ENCODE data around the gene PRLR. TPM values are rescaled to one million over a fixed set of nuclear protein-coding genes. Genes with fewer than 3 reads are reported as not detected.

PRLR gene
- total and polyA plus RNA-seq, 2 of the 13 experiments (the other 11 are each of a cell fraction or from before 2014, with no cell fraction given) = 12.2 to 13.3 TPM

DNA sequence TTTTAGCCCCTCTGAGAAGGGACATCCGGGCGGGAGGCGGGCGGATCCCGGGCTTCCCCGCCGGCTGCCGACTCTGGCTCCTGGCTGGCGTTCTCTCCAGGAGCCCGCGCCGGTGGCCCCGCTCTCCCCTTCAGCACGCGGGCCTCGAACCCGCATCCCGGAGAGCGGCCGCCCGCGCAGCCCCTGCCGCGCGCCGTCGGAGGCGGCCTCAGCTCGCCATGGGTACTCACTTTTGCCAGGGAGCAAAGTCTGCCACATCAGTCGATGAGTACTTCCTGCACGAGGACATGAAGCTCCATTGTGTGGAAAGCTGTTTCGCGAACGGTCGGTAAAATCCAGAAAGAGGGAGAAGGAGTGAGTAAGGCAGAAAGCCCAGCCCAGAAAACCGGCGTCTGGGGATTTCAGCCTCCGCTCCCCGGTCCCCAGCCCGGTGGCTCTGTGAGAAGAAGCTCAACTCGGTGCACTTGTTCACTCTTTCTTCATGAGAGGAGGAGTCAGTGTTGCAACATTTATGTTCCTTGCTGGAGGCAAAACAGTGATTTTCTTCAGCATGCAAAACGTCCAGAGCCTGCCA, at the start of gene PRLR (continued):
- TF ChIP-seq, protein P1, sequence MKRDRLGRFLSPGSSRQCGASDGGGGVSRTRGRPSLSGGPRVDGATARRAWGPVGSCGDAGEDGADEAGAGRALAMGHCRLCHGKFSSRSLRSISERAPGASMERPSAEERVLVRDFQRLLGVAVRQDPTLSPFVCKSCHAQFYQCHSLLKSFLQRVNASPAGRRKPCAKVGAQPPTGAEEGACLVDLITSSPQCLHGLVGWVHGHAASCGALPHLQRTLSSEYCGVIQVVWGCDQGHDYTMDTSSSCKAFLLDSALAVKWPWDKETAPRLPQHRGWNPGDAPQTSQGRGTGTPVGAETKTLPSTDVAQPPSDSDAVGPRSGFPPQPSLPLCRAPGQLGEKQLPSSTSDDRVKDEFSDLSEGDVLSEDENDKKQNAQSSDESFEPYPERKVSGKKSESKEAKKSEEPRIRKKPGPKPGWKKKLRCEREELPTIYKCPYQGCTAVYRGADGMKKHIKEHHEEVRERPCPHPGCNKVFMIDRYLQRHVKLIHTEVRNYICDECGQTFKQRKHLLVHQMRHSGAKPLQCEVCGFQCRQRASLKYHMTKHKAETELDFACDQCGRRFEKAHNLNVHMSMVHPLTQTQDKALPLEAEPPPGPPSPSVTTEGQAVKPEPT (CRISPR knock-in tag; IDR thresholded peaks at IDR 0.05; ENCODE audit: low read depth) = no peak
- TF ChIP-seq RBAK (CRISPR knock-in tag; IDR thresholded peaks at IDR 0.05) (no peak), TMF1 (CRISPR knock-in tag; IDR thresholded peaks at IDR 0.05; ENCODE audit: low read depth) (no peak), NCOA1 (CRISPR knock-in tag; IDR thresholded peaks at IDR 0.05) (no peak), NFIC (IDR thresholded peaks at IDR 0.05; ENCODE audit: low read length) (no peak), NFATC3 (CRISPR knock-in tag; IDR thresholded peaks at IDR 0.05) (no peak), ZNF24 (IDR thresholded peaks at IDR 0.05) (no peak), POLR2G (IDR thresholded peaks at IDR 0.05; ENCODE audit: low read depth, low read length) (no peak), ARID2 (CRISPR knock-in tag; IDR thresholded peaks at IDR 0.05; ENCODE audit: borderline replicate concordance) (no peak), SOX6 (IDR thresholded peaks at IDR 0.05) (no peak), SOX6 (CRISPR knock-in tag; IDR thresholded peaks at IDR 0.05) (peak; percentile 49), ONECUT2 (CRISPR knock-in tag; IDR thresholded peaks at IDR 0.05) (peak; percentile 65; the same call in 1 of the 2 replicates), TBX3 (IDR thresholded peaks at IDR 0.05; ENCODE audit: borderline replicate concordance) (no peak), NFKB2 (CRISPR knock-in tag; IDR thresholded peaks at IDR 0.05; ENCODE audit: borderline replicate concordance) (peak; percentile 60; the same call in 1 of the 2 replicates), ZMAT3 (CRISPR knock-in tag; conservative IDR thresholded peaks at IDR 0.05) (0 out of 2 replicates have a peak, but pooled peaks have one; percentile 54), CC2D1A (CRISPR knock-in tag; IDR thresholded peaks at IDR 0.05) (no peak), SMARCE1 (IDR thresholded peaks at IDR 0.05; ENCODE audit: borderline replicate concordance) (no peak), MLLT10 (CRISPR knock-in tag; IDR thresholded peaks at IDR 0.05) (no peak), ADNP (CRISPR knock-in tag; IDR thresholded peaks at IDR 0.05) (0 out of 2 replicates have a peak, but pooled peaks have one; percentile 31)
- TF ChIP-seq, protein P2, sequence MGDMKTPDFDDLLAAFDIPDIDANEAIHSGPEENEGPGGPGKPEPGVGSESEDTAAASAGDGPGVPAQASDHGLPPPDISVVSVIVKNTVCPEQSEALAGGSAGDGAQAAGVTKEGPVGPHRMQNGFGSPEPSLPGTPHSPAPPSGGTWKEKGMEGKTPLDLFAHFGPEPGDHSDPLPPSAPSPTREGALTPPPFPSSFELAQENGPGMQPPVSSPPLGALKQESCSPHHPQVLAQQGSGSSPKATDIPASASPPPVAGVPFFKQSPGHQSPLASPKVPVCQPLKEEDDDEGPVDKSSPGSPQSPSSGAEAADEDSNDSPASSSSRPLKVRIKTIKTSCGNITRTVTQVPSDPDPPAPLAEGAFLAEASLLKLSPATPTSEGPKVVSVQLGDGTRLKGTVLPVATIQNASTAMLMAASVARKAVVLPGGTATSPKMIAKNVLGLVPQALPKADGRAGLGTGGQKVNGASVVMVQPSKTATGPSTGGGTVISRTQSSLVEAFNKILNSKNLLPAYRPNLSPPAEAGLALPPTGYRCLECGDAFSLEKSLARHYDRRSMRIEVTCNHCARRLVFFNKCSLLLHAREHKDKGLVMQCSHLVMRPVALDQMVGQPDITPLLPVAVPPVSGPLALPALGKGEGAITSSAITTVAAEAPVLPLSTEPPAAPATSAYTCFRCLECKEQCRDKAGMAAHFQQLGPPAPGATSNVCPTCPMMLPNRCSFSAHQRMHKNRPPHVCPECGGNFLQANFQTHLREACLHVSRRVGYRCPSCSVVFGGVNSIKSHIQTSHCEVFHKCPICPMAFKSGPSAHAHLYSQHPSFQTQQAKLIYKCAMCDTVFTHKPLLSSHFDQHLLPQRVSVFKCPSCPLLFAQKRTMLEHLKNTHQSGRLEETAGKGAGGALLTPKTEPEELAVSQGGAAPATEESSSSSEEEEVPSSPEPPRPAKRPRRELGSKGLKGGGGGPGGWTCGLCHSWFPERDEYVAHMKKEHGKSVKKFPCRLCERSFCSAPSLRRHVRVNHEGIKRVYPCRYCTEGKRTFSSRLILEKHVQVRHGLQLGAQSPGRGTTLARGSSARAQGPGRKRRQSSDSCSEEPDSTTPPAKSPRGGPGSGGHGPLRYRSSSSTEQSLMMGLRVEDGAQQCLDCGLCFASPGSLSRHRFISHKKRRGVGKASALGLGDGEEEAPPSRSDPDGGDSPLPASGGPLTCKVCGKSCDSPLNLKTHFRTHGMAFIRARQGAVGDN (CRISPR knock-in tag; IDR thresholded peaks at IDR 0.05) = peak; percentile 88
- TF ChIP-seq, protein P3, sequence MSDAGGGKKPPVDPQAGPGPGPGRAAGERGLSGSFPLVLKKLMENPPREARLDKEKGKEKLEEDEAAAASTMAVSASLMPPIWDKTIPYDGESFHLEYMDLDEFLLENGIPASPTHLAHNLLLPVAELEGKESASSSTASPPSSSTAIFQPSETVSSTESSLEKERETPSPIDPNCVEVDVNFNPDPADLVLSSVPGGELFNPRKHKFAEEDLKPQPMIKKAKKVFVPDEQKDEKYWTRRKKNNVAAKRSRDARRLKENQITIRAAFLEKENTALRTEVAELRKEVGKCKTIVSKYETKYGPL (CRISPR knock-in tag; IDR thresholded peaks at IDR 0.05) = no peak
- TF ChIP-seq, protein P4, sequence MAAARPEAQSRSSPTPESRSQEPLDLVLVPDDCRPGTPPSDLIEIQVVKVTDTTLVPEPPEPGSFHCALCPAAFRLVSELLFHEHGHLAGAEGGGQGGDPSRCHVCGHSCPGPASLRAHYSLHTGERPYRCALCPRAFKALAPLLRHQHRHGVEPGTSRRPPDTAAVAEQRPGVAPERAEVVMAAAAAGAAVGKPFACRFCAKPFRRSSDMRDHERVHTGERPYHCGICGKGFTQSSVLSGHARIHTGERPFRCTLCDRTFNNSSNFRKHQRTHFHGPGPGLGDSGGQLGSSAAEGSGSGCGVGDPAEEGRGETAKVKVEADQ (CRISPR knock-in tag; IDR thresholded peaks at IDR 0.05; ENCODE audit: borderline replicate concordance) = no peak
- TF ChIP-seq, protein P5, sequence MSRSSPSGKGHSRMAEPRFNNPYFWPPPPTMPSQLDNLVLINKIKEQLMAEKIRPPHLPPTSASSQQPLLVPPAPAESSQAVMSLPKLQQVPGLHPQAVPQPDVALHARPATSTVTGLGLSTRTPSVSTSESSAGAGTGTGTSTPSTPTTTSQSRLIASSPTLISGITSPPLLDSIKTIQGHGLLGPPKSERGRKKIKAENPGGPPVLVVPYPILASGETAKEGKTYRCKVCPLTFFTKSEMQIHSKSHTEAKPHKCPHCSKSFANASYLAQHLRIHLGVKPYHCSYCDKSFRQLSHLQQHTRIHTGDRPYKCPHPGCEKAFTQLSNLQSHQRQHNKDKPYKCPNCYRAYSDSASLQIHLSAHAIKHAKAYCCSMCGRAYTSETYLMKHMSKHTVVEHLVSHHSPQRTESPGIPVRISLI (CRISPR knock-in tag; IDR thresholded peaks at IDR 0.05; ENCODE audit: borderline replicate concordance) = no peak
